Mucosa of descending colon (tissue), 3 donors: ENCODE data around the gene TIGD1. TPM values are rescaled to one million over a fixed set of nuclear protein-coding genes. Genes with fewer than 3 reads are reported as not detected.

Source experiments
- ATAC-seq: fragments of 200-7000 bp; cut with Tn5 transposase; one replicate; pipeline ENCODE4 v1.9.1; 2020; ENCODE audit warnings: mild to moderate bottlenecking, moderate library complexity
- DNase-seq, 3 donors: peaks; one replicate each; pipeline ENCODE4 v3.0.0-alpha.2; 2020
- H3K36me3 ChIP-seq: fragments of 200-600 bp; one replicate; pipeline ENCODE4 v1.8.0; 2021; ENCODE audit warnings: low read depth, mild to moderate bottlenecking
- H3K4me1 ChIP-seq: fragments of 200-600 bp; one replicate; pipeline ENCODE4 v1.8.0; 2021; ENCODE audit warnings: low read depth, mild to moderate bottlenecking
- H3K4me3 ChIP-seq: fragments of 200-600 bp; one replicate; pipeline ENCODE4 v1.8.0; 2021; ENCODE audit warnings: mild to moderate bottlenecking
- H3K9me3 ChIP-seq: fragments of 200-600 bp; one replicate; pipeline ENCODE4 v1.8.0; 2021; ENCODE audit warnings: mild to moderate bottlenecking
- intact Hi-C, 2 donors: fragments of 100-400 bp; cut with DNase I in 1 of 2; cut with micrococcal nuclease in 1 of 2; formaldehyde crosslinking; loops; one replicate each; pipeline versions ENCODE4 v1.11.0 to v1.11.1; 2022; cut with DNase I, micrococcal nuclease
- total RNA-seq, 3 donors: library from RNA; stranded (reverse); fragmentation: NEBNext Ultra II Directional in 2 of 3; extraction: Animal tissue kit (Norgen Biotek cat#: 25700) in 2 of 3; gene quantifications; one replicate each; pipeline versions ENCODE4 v1.2.1 to v1.2.4, GENCODE V29; 2021 to 2023
- TF ChIP-seq, protein P1 (sequence below): fragments of 200-600 bp; IDR thresholded peaks from one replicate; pipeline ENCODE4 v1.8.0; 2022; ENCODE audit warnings: antibody characterized with exemption, mild to moderate bottlenecking
- donor health status: DM: no; HTN: no; CAD: no; lungs with moderate emphysema.
- donor health status: DM: no; HTN: no; CAD: no.
- donor health status: DM: no; HTN: yes; CAD: no.

TIGD1 gene
- total RNA-seq, 3 donors from 2014 or later = 4.1 to 5.6 (median 5.4) TPM

- Histone ChIP-seq H3K4me3 (no peak overlapping the region), H3K36me3 (no peaks in the 10 kb centered on the region), H3K9me3 (no peaks in the 10 kb centered on the region), H3K4me1 (no peaks in the 10 kb centered on the region)
- TF ChIP-seq, protein P1, sequence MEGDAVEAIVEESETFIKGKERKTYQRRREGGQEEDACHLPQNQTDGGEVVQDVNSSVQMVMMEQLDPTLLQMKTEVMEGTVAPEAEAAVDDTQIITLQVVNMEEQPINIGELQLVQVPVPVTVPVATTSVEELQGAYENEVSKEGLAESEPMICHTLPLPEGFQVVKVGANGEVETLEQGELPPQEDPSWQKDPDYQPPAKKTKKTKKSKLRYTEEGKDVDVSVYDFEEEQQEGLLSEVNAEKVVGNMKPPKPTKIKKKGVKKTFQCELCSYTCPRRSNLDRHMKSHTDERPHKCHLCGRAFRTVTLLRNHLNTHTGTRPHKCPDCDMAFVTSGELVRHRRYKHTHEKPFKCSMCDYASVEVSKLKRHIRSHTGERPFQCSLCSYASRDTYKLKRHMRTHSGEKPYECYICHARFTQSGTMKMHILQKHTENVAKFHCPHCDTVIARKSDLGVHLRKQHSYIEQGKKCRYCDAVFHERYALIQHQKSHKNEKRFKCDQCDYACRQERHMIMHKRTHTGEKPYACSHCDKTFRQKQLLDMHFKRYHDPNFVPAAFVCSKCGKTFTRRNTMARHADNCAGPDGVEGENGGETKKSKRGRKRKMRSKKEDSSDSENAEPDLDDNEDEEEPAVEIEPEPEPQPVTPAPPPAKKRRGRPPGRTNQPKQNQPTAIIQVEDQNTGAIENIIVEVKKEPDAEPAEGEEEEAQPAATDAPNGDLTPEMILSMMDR = no peak
- intact Hi-C loops = no loop called here
- DNase-seq (no peak), ATAC-seq (no peak)
Observed at GRCh38 chr2:232543928-232544631, 6.3 kb downstream of the TIGD1 start.

DNA sequence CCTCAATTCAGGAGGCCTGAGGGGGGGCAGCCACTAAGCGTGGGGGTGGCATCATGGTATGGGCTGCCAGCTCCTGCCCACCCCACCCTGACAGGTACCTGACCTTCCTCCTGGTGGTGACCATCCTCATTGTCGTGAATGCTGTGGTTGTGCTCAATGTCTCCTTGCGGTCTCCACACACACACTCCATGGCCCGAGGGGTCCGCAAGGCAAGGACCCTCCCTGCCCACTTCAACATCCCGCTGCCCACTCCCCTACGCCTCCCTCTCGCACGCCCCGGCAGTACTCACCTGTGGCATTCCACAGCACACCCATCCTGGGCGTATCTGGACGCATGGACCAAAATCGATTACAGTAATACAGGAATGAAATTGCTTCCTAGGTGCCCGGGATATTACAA, 6.9 kb downstream of the TIGD1 start:
- H3K4me1 ChIP-seq = no peaks in the 10 kb centered on the region
- intact Hi-C loops = no loop called here
- ATAC-seq (no peak), DNase-seq (no peak)
- TF ChIP-seq, protein P1 = no peak
- no peaks in the 10 kb centered on the region for H3K36me3 ChIP-seq
- H3K9me3 ChIP-seq = no peaks in the 10 kb centered on the region
- H3K4me3 ChIP-seq = no peak overlapping the region

DNA sequence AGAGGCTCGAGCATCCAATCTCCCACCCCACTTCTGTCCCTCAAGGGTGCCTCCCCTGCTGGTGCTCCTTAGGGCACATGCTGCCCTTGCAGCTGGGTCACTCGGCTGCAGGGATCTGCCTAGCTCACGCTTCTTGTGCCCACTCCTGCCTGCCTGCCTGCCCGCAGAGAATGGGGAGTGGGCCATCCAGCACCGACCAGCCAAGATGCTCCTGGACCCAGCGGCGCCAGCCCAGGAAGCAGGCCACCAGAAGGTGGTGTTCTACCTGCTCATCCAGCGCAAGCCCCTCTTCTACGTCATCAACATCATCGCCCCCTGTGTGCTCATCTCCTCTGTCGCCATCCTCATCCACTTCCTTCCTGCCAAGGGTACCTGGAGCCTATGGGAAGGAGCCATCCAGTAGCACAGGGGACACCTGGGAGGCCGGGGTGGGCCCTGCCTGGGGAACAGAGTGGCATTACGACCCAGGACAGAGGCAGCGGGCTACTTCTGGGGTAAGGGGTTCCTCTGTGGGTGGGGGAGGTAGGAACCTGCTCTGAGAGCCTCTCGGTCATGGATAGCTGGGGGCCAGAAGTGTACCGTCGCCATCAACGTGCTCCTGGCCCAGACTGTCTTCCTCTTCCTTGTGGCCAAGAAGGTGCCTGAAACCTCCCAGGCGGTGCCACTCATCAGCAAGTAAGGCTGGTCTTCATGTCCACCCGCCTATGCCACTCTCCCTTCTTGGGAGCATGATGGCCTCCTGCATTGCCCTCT, 7.5 kb downstream of the TIGD1 start:
- Histone ChIP-seq H3K36me3 (no peaks in the 10 kb centered on the region), H3K4me3 (no peak overlapping the region), H3K9me3 (no peaks in the 10 kb centered on the region), H3K4me1 (no peaks in the 10 kb centered on the region)
- ATAC-seq (no peak), DNase-seq (no peak)
- intact Hi-C loops = no loop called here
- TF ChIP-seq, protein P1 = no peak

DNA sequence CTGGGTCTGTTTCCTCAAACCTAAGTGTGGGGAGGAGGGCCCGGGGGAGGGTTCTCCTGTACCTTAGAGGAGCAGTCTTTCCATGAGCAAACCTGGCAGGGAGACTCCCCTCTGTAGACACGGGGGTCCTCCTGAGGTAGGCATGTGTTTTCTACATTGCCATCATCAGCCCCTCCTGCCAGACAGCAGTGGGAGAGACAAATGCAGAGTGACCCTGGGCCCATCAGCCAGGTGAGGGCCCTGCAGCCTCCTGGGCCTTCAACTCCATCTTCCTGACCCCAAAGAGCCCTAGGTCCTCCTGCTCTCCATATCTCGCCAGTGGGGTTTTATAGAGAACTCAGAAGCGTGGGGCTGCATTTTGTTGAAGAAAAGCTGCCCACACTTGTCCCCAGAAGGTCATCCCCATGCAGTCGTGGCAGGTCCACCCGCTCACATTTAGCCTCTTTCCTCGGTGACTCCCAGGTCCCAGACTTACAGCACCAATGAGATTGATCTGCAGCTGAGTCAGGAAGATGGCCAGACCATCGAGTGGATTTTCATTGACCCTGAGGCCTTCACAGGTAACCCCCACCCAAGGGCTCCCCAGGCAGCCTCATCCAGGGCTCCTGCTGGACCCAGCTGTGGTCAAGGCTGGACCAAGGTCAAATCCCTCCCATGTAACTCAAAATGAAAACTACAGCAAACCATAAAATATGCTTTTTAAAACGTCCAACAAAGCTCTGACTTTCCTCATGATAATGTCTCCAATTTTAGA, 8.2 kb downstream of the TIGD1 start:
- TF ChIP-seq, protein P1 = no peak
- H3K4me1 ChIP-seq = no peaks in the 10 kb centered on the region
- H3K36me3 ChIP-seq = no peaks in the 10 kb centered on the region
- no peak for DNase-seq
- intact Hi-C loops = no loop called here
- H3K4me3 ChIP-seq = no peak overlapping the region
- H3K9me3 ChIP-seq = no peaks in the 10 kb centered on the region
- no peak for ATAC-seq

DNA sequence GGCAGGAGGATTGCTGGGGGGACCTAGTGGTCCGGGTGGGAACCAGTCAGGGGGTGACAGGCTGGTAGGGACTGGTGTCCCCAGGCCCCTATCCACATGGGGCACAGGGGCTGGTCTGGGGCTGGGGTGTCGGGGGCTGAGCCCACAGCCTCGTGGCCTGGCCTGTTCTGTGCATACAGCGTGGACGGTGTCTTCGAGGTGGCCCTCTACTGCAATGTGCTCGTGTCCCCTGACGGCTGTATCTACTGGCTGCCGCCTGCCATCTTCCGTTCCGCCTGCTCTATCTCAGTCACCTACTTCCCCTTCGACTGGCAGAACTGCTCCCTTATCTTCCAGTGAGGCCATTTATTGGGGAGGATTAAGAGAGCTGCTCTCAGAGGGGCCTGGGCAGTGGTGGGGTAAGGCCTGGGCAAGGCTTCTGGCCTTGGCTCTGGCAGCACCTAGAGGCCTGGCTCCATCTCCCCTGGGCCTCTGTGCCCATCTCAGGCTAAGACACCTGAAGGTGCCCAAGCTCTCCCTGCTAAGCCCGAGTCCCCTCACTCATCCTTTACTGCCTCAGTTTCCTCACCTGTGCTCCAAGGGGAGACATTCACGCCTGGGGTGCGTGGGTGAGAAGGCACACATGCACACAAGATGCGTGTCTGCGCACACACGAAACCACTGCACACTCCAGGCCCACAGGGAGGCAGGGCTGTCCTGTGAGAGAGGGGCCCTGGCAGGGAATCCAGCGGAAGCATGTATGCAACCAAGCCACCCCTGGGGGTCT, 9.0 kb downstream of the TIGD1 start:
- Histone ChIP-seq H3K36me3 (no peaks in the 10 kb centered on the region), H3K9me3 (no peaks in the 10 kb centered on the region), H3K4me1 (no peaks in the 10 kb centered on the region), H3K4me3 (no peak overlapping the region)
- intact Hi-C loops = no loop called here
- TF ChIP-seq, protein P1 = no peak
- peak; percentile 4 for ATAC-seq
- no peak for DNase-seq
